ENCODE data around the gene FHOD3.

FHOD3 gene

GRCh38 chr18:36580266-36580665 is 282.8 kb downstream of the FHOD3 start:
- no peak for DNase-seq (ENCODE audit: low spot score)
- TF ChIP-seq CTCF (IDR thresholded peaks at IDR 0.05; ENCODE audit: extremely low read depth, insufficient read depth, missing control alignments) = no peak
- in situ Hi-C loops (cut with MboI; ENCODE audit: low pct_unique_long_range_greater_than_20kb, low sequenced_read_pairs, unreplicated experiment) = no loop called here

GRCh38 chr18:36580874-36581750 is 283.6 kb downstream of the FHOD3 start:
- in situ Hi-C loops (cut with MboI; ENCODE audit: low pct_unique_long_range_greater_than_20kb, low sequenced_read_pairs, unreplicated experiment) = no loop called here
- no peak for TF ChIP-seq CTCF (IDR thresholded peaks at IDR 0.05; ENCODE audit: extremely low read depth, insufficient read depth, missing control alignments)
- DNase-seq (ENCODE audit: low spot score) = no peak

GRCh38 chr18:36582988-36583745 is 285.7 kb downstream of the FHOD3 start:
- DNase-seq (ENCODE audit: low spot score) = peak; percentile 24
- in situ Hi-C loops (cut with MboI; ENCODE audit: low pct_unique_long_range_greater_than_20kb, low sequenced_read_pairs, unreplicated experiment) = no loop called here
- peak; percentile 0 for TF ChIP-seq CTCF (IDR thresholded peaks at IDR 0.05; ENCODE audit: extremely low read depth, insufficient read depth, missing control alignments)

GRCh38 chr18:36589857-36590543 is 292.5 kb downstream of the FHOD3 start:
- in situ Hi-C loops (cut with MboI; ENCODE audit: low pct_unique_long_range_greater_than_20kb, low sequenced_read_pairs, unreplicated experiment) = no loop called here
- no peak for DNase-seq (ENCODE audit: low spot score)

GRCh38 chr18:36590621-36591580 is 293.4 kb downstream of the FHOD3 start:
- no peak for TF ChIP-seq CTCF (IDR thresholded peaks at IDR 0.05; ENCODE audit: extremely low read depth, insufficient read depth, missing control alignments)
- in situ Hi-C loops (cut with MboI; ENCODE audit: low pct_unique_long_range_greater_than_20kb, low sequenced_read_pairs, unreplicated experiment) = no loop called here
- DNase-seq (ENCODE audit: low spot score) = no peak

More at GRCh38 chr18:36589857-36590543, 292.5 kb downstream of the FHOD3 start:
- TF ChIP-seq CTCF (IDR thresholded peaks at IDR 0.05; ENCODE audit: extremely low read depth, insufficient read depth, missing control alignments) = no peak
